ENCODE measurements around the gene CLCN5.

CLCN5 gene

DNA sequence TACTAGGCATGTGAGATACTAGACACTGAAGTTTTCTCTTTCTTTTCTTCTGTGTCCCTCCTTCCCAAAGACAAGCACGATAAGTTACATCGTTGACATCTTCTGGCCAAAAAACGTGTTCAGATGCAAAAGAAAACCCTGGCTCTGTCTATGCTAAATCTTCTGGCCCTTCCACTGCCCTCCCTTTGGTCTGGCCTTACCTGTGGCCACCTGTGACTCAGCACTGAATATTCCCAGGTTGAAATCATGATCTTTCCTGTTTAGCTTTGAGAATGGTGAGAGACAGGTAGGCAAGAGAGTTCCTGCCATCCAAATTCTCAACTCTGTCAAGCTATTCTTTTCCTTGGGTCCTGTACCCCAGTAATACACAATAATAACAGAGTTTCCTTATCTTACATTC, 12.3 kb downstream of the CLCN5 start:
- no peak for DNase-seq

DNA sequence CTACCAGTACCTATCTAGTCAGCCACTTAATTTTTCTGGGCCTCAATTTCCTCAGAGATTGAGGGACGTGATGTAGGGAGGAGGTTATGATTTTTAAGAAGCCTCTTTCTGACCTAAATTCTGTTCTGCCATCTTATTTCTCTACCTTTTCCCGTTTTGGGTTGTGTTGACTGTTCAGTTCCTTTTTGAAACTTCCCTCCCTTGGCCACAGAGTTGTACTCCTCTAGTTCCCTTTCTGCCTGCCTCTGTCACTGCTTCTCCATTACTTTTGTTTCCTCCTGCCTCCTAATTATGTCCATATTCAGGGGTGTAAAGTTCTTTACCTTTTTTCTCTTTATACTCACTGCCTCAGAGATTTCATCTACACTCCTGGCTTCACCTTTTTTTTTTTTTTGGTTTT, 25.4 kb downstream of the CLCN5 start:
- DNase-seq = no peak

GRCh38 chrX:49949961-49950360, 27.6 kb downstream of the CLCN5 start:
- peak; percentile 4 for DNase-seq

DNA sequence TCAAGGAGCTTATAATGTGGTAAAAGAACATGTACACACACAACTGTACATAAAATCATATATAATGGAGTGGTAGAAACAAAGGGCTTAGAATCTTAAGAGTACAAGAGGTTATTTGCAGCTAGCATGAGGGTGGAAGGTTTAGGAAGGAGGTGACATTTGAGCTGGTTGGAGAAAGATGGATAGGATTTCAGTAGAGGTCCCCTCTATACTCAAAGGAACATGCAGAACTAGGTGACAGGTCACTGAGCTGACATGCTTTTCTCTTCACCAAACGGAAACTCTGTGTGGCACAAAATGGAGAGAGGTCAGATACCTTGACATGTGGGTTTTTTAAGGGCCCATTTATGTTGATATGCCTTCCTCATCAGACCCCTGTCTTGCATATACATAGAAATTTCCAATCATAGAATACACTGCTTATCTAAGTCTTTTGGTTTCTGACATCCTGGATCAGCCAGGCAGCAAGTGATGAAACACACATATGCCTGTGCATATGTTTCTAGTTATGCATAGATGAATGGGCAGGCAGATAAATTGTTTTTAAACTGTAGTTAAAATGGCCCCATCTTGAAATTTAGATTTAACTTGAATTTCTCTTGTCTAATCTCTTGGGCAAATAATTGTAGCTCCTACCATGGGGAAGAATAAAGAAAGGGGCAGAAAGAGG, 29.3 kb downstream of the CLCN5 start:
- peak; percentile 53 for DNase-seq

- DNase-seq = no peak
Observed at GRCh38 chrX:49956313-49956712, 33.9 kb downstream of the CLCN5 start.

DNA sequence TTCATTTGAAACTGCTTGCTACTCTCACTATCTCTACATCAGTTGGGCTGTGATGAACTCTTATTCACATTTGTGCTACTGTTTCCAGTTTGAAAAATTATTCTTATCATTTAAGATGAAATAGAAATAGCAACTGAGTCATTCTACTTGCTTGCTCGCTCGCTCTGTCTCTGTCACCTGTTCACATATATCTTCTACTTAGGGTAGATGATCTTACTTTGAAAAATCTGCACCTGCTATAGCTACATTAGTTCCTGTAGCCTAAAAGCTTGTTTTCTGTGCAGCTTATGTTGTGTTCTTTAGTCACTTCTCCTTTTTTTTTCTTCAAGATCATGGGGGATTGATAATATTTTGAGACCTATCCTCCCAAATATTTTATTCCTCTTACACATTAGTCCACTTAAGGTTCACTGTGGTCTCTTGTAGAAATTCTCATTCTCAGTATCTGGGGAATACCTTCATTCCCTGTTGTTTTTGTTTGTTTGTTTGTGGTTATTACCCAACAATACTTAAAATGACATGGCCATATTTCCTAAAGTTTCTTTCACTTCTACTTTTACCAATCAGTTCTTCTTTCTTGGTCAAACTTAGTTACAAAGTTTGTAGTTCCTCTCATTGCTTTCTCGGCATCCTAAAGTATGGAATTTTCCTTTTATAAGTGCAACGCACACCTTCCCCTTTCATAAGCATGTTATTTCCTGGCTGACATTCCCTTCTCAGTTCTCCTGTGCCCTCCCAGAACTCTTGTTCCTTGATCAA, 36.5 kb downstream of the CLCN5 start:
- no peak for DNase-seq

DNA sequence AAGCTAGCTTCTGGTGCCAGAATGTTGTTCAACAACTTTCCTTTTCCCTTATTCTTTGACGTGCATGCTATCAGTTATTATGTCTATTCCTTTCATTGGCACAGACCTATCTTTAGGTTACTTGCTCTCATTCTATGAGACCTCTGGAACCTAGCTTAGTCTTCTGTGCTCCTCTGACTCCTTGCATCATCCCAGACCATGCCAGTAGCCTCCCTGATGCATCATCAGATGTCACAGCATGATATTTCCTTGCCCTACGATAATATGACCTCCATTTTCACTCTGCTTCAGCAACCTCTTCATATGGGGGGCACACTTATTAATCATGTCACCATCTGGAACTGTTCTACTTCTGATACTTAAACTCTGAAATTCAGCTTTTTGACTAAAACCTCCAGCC, 37.2 kb downstream of the CLCN5 start:
- DNase-seq = no peak

DNA sequence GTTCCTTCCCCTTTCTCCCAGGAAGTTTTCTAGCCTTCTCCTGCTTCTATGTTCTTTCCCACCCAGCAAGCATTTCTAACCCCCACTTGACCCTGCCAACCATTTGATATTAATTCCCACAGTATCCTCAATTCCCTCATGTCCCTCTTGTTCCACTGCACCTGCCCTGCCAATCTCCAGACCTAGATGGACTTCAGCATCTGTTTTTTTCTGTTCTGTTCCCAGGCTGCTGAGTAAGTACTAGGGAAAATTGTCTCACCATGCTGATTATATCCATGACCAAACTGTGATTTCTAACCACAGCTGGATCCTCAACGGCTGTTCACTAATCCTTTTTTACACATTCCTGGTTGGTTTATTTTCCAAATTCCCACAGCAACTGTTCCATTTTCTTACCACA, 37.7 kb downstream of the CLCN5 start:
- DNase-seq = no peak

DNA sequence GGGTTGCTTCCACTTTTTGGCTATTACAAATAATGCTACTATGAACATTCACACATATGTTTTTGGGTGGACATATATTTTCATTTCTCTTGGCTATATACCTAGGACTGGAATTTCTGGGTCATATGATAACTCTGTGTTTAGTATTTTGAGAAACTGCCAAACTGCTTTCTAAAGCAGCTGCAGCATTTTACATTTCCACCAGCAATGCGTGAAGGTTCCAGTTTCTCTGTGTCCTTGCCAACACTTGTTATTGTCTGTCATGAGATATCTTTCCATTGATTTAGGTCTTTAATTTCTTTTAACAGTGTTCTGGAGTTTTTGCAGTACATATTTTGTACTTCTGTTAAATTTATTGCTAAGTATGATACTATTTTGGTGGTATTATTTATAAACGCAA, 48.3 kb downstream of the CLCN5 start:
- no peak for DNase-seq

DNA sequence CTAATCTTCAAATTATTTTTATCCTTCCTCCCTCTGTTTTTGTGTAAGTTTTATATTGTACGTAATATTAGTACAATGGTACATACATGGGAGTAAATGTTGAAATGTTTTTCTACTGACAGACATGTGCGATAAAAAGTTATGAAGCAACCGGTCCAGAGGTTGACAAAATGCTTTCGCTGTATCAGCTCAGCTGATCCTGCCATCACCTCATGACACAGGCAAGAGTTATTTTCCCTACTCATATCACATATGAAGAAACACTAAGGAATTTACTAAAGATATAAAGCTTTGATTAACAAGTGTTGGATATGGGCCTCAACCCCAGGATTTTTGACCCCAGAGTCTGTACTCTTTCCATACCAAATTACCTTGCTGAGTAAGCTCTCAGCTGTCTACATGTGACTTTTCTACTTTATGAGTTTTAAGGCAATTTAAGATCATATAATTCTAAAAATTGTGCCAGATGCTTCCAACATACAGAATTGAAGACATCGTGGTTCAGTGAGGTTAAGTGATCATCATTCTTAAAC, 50.0 kb downstream of the CLCN5 start:
- DNase-seq = no peak

DNA sequence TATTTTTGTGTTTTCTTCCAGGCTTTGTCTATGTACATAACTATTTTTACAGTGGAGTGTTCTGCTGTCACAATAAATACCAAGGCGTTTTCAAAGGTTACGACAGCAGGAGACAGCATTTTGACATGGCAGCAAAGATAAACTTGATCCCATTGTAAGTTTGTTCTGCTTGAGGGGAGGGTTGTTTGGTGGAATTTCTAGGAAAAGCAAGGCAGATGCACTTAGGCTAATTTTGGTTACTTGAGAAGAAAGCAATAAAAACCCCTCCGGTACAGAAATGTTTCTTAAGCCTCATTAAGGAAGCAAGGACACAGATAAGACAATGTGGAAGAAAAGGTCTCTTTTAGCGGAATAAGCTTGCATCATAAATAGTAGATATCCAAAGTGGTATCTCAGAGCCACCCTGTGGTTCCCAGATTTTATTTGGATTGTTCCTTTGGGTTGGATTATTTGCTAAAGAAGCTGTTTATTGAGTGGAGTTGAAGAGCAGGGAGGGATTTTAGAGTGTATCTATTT, 54.3 kb downstream of the CLCN5 start:
- DNase-seq = no peak

GRCh38 chrX:49977319-49978090, 55.1 kb downstream of the CLCN5 start:
- peak; percentile 78 for DNase-seq

DNA sequence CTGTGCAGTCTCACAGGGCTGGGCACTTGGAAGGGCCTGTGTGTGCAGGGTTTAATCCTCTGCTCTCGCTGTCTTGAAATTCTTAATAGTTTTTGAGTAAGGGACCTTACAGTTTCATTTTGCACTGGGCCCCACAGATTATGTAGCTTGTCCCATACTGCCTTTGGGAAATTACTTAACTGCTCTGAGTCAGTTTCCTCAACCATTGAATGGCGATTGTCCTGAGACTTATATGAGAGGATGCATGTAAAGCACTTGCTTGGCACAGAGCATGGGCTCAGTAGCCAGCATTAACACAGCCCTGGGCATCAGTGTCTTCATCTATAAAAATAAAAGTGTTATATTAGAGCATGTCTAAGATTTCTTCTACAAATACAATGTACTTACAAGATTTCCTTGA, 55.8 kb downstream of the CLCN5 start:
- DNase-seq = peak; percentile 28

GRCh38 chrX:49986058-49986457, 63.7 kb downstream of the CLCN5 start:
- DNase-seq = no peak

- DNase-seq = no peak
Observed at GRCh38 chrX:49987651-49988050, 65.3 kb downstream of the CLCN5 start.

DNA sequence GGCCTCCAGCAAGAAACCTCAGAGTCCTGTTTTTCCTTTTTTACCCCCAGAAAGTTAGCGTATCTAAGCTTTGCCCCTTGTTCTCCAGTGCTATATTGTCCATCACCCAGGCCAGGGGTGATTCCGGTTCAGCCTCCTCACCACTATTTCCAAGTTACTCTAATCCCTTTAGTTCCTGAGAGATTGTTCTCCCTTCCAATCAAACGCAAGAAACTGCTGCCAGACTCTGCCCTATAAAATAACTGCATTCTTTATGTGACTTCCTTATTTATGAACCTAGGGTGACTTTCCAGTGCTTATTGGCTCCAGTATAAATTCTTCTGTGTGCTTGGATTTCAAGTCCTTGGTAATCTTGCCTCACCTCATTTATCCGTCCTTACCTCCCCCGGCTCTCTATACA, 65.7 kb downstream of the CLCN5 start:
- no peak for DNase-seq

- peak; percentile 76 for DNase-seq
Observed at GRCh38 chrX:49991758-49992157, 69.4 kb downstream of the CLCN5 start.

DNA sequence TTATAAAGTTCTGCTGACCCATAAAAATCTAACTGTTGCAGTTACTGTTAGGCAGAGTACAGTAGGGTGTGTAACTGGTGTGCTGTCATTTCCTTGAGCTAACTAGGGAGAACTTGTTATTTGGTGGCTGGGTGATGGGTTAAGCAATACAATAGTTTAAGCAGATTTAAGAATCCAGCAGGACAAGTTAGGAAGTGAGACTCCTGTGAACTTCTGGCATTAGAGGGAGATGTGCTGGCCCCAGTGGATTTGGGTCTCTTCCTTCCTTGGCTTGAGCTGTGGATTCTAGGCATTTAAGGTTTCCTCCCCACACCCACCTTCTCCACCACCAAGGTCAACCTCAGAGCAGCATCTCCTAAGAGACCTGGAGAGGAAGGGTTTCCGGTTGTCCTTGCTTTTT, 70.5 kb downstream of the CLCN5 start:
- no peak for DNase-seq

GRCh38 chrX:49993661-49994060, 71.3 kb downstream of the CLCN5 start:
- no peak for DNase-seq

- no peak for DNase-seq
Observed at GRCh38 chrX:49995107-49995731, 72.8 kb downstream of the CLCN5 start.

DNA sequence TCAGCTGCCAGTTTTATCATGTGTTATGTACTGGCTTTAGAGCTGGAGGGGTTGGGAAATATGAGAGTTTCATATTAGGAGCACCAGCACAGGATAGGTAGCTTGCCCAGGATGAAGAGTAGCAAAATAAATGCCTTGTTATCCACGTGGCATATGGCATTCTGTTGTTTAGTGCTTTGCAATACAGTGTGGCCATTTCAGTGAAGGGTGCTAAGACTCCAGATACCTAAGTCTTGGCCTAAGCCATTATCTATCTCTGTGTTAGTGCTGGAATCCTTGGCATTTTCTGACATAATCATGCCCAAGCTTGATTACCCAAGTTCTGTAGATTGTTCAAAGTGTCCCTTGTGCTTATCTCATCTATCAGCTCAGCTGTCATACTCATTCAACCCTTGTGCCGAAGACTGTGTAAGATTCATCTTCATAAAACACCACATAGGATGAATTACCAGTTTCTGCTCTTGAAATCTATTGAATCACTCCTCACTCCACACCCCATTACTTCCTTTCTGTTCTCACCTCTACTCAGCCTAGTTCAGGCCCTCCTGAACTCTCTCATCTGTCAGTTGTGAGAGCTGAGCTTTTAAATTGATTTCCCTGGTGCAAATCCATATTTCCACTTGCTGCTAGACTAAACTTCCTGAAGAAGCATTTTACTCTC, 73.5 kb downstream of the CLCN5 start:
- no peak for DNase-seq

- DNase-seq = no peak
Observed at GRCh38 chrX:49996474-49996873, 74.1 kb downstream of the CLCN5 start.

All from NCI-H69 (cell line).